ENCODE data around the gene NTN1. TPM values are rescaled to one million over a fixed set of nuclear protein-coding genes. Genes with fewer than 3 reads are reported as not detected.

Gene NTN1
- polyA plus RNA-seq, 1 donor, result 4.4 TPM

- no peak for DNase-seq
Observed at GRCh38 chr17:9169116-9169515, 147.8 kb downstream of the NTN1 start.

GRCh38 chr17:9170336-9170735, 149.0 kb downstream of the NTN1 start:
- DNase-seq, result no peak

GRCh38 chr17:9170853-9171252, 149.5 kb downstream of the NTN1 start:
- DNase-seq, result no peak

- no peak for DNase-seq
Observed at GRCh38 chr17:9173386-9173983, 152.2 kb downstream of the NTN1 start.

- DNase-seq, result no peak
Observed at GRCh38 chr17:9174312-9174711, 153.0 kb downstream of the NTN1 start.

GRCh38 chr17:9174779-9175574, 153.7 kb downstream of the NTN1 start:
- no peak for DNase-seq

GRCh38 chr17:9175700-9176467, 154.6 kb downstream of the NTN1 start:
- no peak for DNase-seq

- DNase-seq, result no peak
Observed at GRCh38 chr17:9177212-9177611, 155.9 kb downstream of the NTN1 start.

GRCh38 chr17:9178319-9178718, 157.0 kb downstream of the NTN1 start:
- no peak for DNase-seq

GRCh38 chr17:9179602-9180001, 158.3 kb downstream of the NTN1 start:
- no peak for DNase-seq

GRCh38 chr17:9181640-9182039, 160.3 kb downstream of the NTN1 start:
- DNase-seq, result no peak

- DNase-seq, result no peak
Observed at GRCh38 chr17:9183306-9183705, 162.0 kb downstream of the NTN1 start.

- no peak for DNase-seq
Observed at GRCh38 chr17:9185142-9185541, 163.8 kb downstream of the NTN1 start.

- no peak for DNase-seq
Observed at GRCh38 chr17:9185688-9186284, 164.5 kb downstream of the NTN1 start.

- DNase-seq, result no peak
Observed at GRCh38 chr17:9187828-9188227, 166.5 kb downstream of the NTN1 start.

GRCh38 chr17:9188367-9188766, 167.1 kb downstream of the NTN1 start:
- no peak for DNase-seq

- no peak for DNase-seq
Observed at GRCh38 chr17:9189870-9190269, 168.6 kb downstream of the NTN1 start.

GRCh38 chr17:9192010-9192409, 170.7 kb downstream of the NTN1 start:
- no peak for DNase-seq

- no peak for DNase-seq
Observed at GRCh38 chr17:9195411-9195810, 174.1 kb downstream of the NTN1 start.

GRCh38 chr17:9195961-9196670, 174.8 kb downstream of the NTN1 start:
- no peak for DNase-seq

GRCh38 chr17:9199571-9200551, 178.6 kb downstream of the NTN1 start:
- DNase-seq, result no peak

All from hindlimb muscle (tissue), 1 donor.